ENCODE measurements around the gene TTC39C.

TTC39C gene

DNA sequence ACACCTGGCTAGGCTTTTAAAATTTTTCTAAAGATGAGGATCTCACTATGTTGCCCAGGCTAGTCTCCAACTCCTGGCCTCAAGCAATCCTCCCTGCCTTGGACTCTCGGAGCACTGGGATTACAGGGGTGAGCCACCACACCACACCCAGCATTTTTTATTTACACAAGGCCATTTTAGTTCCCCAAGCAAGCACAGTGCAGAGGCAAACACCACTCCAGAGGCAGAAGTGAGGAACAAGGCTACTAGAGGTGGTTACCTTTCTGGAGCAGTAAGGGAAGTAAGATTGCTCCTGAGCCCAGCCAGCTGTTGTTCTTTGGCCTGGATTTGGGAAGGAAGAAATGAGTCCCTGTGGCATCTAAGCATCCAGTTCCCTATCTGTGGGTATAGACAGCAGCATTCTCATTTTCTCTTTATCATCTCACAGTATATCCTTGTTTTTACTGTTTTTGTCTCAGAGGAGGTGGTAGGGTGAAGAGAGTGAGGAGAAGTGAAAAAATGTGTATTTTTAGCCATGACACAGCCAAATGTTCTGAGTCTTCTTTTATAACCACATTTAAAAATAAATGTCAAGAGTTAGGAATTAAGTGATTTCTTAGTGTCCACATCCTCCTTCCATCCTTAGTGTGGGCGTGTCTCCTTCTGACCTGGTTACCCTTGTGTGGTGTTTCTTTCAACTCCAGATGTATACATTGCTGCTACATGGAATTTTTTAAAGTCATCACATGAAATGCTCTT, 10.5 kb upstream of the TTC39C start:
- Histone ChIP-seq H3K27me3 (ENCODE audit: low read depth, low read length) (no peaks in the 10 kb centered on the region), H3K27ac (ENCODE audit: low read length) (no peak overlapping the region), H3K4me2 (ENCODE audit: low read length) (peak overlapping the region; percentile 4), H3K79me2 (ENCODE audit: low read length) (no peaks in the 10 kb centered on the region), H3K4me3 (ENCODE audit: low read length) (no peak overlapping the region), H3K9me3 (ENCODE audit: insufficient read depth, low read length) (no peaks in the 10 kb centered on the region), H2AFZ (ENCODE audit: low read depth, low read length) (no peak overlapping the region), H3K36me3 (replicated peaks; ENCODE audit: low read depth, low read length) (no peaks in the 10 kb centered on the region), H3K9ac (ENCODE audit: low read length) (no peak overlapping the region), H3K4me1 (ENCODE audit: low read length) (peaks cover 43% of the 10 kb centered on the region), H4K20me1 (ENCODE audit: insufficient read depth, low read length) (no peaks in the 10 kb centered on the region)
- TF ChIP-seq EZH2phosphoT487 (IDR thresholded peaks at IDR 0.05; ENCODE audit: low read depth) (no peak), CTCF (IDR thresholded peaks at IDR 0.05; ENCODE audit: low read depth, low read length) (no peak)

- H3K27me3 ChIP-seq (ENCODE audit: low read depth, low read length) = no peaks in the 10 kb centered on the region
- no peaks in the 10 kb centered on the region for H3K9me3 ChIP-seq (ENCODE audit: insufficient read depth, low read length)
- no peak for TF ChIP-seq EZH2phosphoT487 (IDR thresholded peaks at IDR 0.05; ENCODE audit: low read depth)
- TF ChIP-seq CTCF (IDR thresholded peaks at IDR 0.05; ENCODE audit: low read depth, low read length) = no peak
- H3K4me3 ChIP-seq (ENCODE audit: low read length) = no peak overlapping the region
- no peaks in the 10 kb centered on the region for H4K20me1 ChIP-seq (ENCODE audit: insufficient read depth, low read length)
- H3K36me3 ChIP-seq (replicated peaks; ENCODE audit: low read depth, low read length) = no peaks in the 10 kb centered on the region
- no peaks in the 10 kb centered on the region for H3K79me2 ChIP-seq (ENCODE audit: low read length)
- no peak overlapping the region for H2AFZ ChIP-seq (ENCODE audit: low read depth, low read length)
- H3K9ac ChIP-seq (ENCODE audit: low read length) = no peak overlapping the region
- H3K4me2 ChIP-seq (ENCODE audit: low read length) = no peak overlapping the region
- H3K27ac ChIP-seq (ENCODE audit: low read length) = no peak overlapping the region
- peaks cover 49% of the 10 kb centered on the region for H3K4me1 ChIP-seq (ENCODE audit: low read length)
Measured at GRCh38 chr18:24006712-24007313, 7.7 kb upstream of the TTC39C start.

- Histone ChIP-seq H3K9me3 (ENCODE audit: insufficient read depth, low read length) (no peaks in the 10 kb centered on the region), H3K4me2 (ENCODE audit: low read length) (peak overlapping the region; percentile 68)
Measured at GRCh38 chr18:24009246-24009645, 5.3 kb upstream of the TTC39C start.

More at GRCh38 chr18:24009246-24009645, 5.3 kb upstream of the TTC39C start:
- no peaks in the 10 kb centered on the region for H3K36me3 ChIP-seq (replicated peaks; ENCODE audit: low read depth, low read length)
- no peak overlapping the region for H2AFZ ChIP-seq (ENCODE audit: low read depth, low read length)
- no peak for TF ChIP-seq EZH2phosphoT487 (IDR thresholded peaks at IDR 0.05; ENCODE audit: low read depth)
- no peak for TF ChIP-seq CTCF (IDR thresholded peaks at IDR 0.05; ENCODE audit: low read depth, low read length)
- no peak overlapping the region for H3K27ac ChIP-seq (ENCODE audit: low read length)
- H3K79me2 ChIP-seq (ENCODE audit: low read length) = no peaks in the 10 kb centered on the region
- no peak overlapping the region for H3K4me3 ChIP-seq (ENCODE audit: low read length)
- no peaks in the 10 kb centered on the region for H3K27me3 ChIP-seq (ENCODE audit: low read depth, low read length)
- H3K4me1 ChIP-seq (ENCODE audit: low read length) = peaks cover 57% of the 10 kb centered on the region
- no peaks in the 10 kb centered on the region for H4K20me1 ChIP-seq (ENCODE audit: insufficient read depth, low read length)
- H3K9ac ChIP-seq (ENCODE audit: low read length) = no peak overlapping the region
